SK-N-SH (cell line): ENCODE results near the gene EML3. TPM values are rescaled to one million over a fixed set of nuclear protein-coding genes. Genes with fewer than 3 reads are reported as not detected.

ENCODE experiments used
- CTCF ChIA-PET: fragments of 300-600, 350-600 bp; formaldehyde crosslinking; extraction: SDS; loops from one replicate; lab custom pipeline; 2021; lab: Yijun Ruan, JAX
- POLR2A ChIA-PET: fragments of 350-600 bp; sonication (Branson Sonifier 250); formaldehyde crosslinking; extraction: SDS; loops from one replicate; lab custom pipeline; 2020; ENCODE audit warnings: antibody characterized with exemption, inconsistent platforms; lab: Yijun Ruan, JAX
- DNase-seq: peaks from one replicate; pipeline ENCODE4 v3.0.0; 2012
- H2AFZ ChIP-seq: fragments of 200-600 bp; sonication (generic); 2 replicates; pipeline ENCODE4 v1.8.1; 2016; ENCODE audit warnings: antibody characterized with exemption, mild to moderate bottlenecking, low read depth
- H3F3A ChIP-seq: fragments of 200-600 bp; sonication (generic); replicated peaks from 2 replicates; pipeline ENCODE3; 2016; ENCODE audit warnings: antibody characterized with exemption, mild to moderate bottlenecking; ENCODE audit not compliant: insufficient read depth
- H3K27ac ChIP-seq, 2 experiments: fragments of 200-500 bp in 1 of 2; fragments of 200-600 bp in 1 of 2; sonication (Bioruptor generic) in 1 of 2; sonication (generic), shearing (Covaris generic) in 1 of 2; 2 replicates each; pipeline versions ENCODE4 v1.5.1 to v1.6.1; 2014 to 2016; ENCODE audit warnings: low read depth in 2 of 2, inconsistent platforms in 1 of 2, low read length in 1 of 2, mild to moderate bottlenecking in 1 of 2, mixed read lengths in 1 of 2
- H3K27me3 ChIP-seq: fragments of 200-600 bp; sonication (generic), shearing (Covaris generic); 2 replicates; pipeline ENCODE4 v1.6.1; 2016; ENCODE audit warnings: mixed run types; ENCODE audit not compliant: insufficient read depth
- H3K36me3 ChIP-seq, 2 experiments: fragments of 200-500 bp in 1 of 2; fragments of 200-600 bp in 1 of 2; sonication (Bioruptor generic) in 1 of 2; sonication (generic) in 1 of 2; replicated peaks in 1 of 2; 2 replicates each; pipeline versions ENCODE3 to v1.5.1; 2014 to 2016; ENCODE audit warnings: low read length in 1 of 2, mild to moderate bottlenecking in 1 of 2; ENCODE audit not compliant: insufficient read depth in 2 of 2, control insufficient read depth in 1 of 2
- H3K4me1 ChIP-seq, 2 experiments: fragments of 200-500 bp in 1 of 2; fragments of 200-600 bp in 1 of 2; sonication (Bioruptor generic) in 1 of 2; sonication (generic), shearing (Covaris generic) in 1 of 2; 2 replicates each; pipeline versions ENCODE4 v1.5.1 to v1.6.1; 2014 to 2016; ENCODE audit warnings: low read depth in 1 of 2, low read length in 1 of 2, mixed run types in 1 of 2; ENCODE audit not compliant: insufficient read depth in 2 of 2, control insufficient read depth in 1 of 2
- H3K4me2 ChIP-seq: fragments of 200-600 bp; sonication (generic), shearing (Covaris generic); 2 replicates; pipeline ENCODE4 v1.6.1; 2017; ENCODE audit warnings: mixed run types
- H3K4me3 ChIP-seq, 2 experiments: fragments of 200-500 bp in 1 of 2; fragments of 200-600 bp in 1 of 2; sonication (Bioruptor generic) in 1 of 2; sonication (generic), shearing (Covaris generic) in 1 of 2; 2 replicates each; pipeline versions ENCODE4 v1.5.1 to v1.8.1; 2014 to 2016; ENCODE audit warnings: low read depth in 2 of 2, inconsistent platforms in 1 of 2, low read length in 1 of 2, mild to moderate bottlenecking in 1 of 2, mixed read lengths in 1 of 2, moderate library complexity in 1 of 2
- H3K79me2 ChIP-seq: fragments of 200-600 bp; sonication (generic); 2 replicates; pipeline ENCODE4 v1.8.1; 2017; ENCODE audit warnings: mild to moderate bottlenecking; ENCODE audit not compliant: insufficient read depth
- H3K9ac ChIP-seq: fragments of 200-600 bp; sonication (generic); 2 replicates; pipeline ENCODE4 v1.6.1; 2017; ENCODE audit warnings: mixed run types
- H3K9me2 ChIP-seq: fragments of 200-600 bp; sonication (generic); 2 replicates; pipeline ENCODE4 v1.6.1; 2017; ENCODE audit warnings: mixed run types
- H3K9me3 ChIP-seq: fragments of 200-600 bp; sonication (generic); 2 replicates; pipeline ENCODE4 v1.6.1; 2017; ENCODE audit warnings: mixed run types, mild to moderate bottlenecking, moderate library complexity
- H4K20me1 ChIP-seq: fragments of 200-600 bp; sonication (generic); 2 replicates; pipeline ENCODE4 v1.6.1; 2017; ENCODE audit warnings: mild to moderate bottlenecking, mixed run types; ENCODE audit not compliant: insufficient read depth
- CHD2 ChIP-seq: fragments of 150-350 bp; IDR thresholded peaks from 2 replicates; pipeline ENCODE4 v1.6.1; 2018; ENCODE audit warnings: low read length; ENCODE audit not compliant: partially characterized antibody
- EP300 ChIP-seq, 2 experiments: IDR thresholded peaks; 2 replicates each; pipeline versions ENCODE4 v1.4.0 to v1.6.1; 2012; ENCODE audit warnings: borderline replicate concordance in 1 of 2, low read depth in 1 of 2, low read length in 1 of 2
- EZH2phosphoT487 ChIP-seq: fragments of 200-600 bp; sonication (generic); IDR thresholded peaks from 2 replicates; pipeline ENCODE4 v1.6.1; 2017; ENCODE audit warnings: low read depth, mixed run types, mild to moderate bottlenecking, antibody characterized with exemption, moderate library complexity, borderline replicate concordance
- FOXJ3 ChIP-seq: sonication (generic); formaldehyde crosslinking; IDR thresholded peaks from 2 replicates; pipeline ENCODE4 v1.5.1; 2020; ENCODE audit warnings: mild to moderate bottlenecking, missing genetic modification reagents
- GATA2 ChIP-seq: sonication (generic); formaldehyde crosslinking; IDR thresholded peaks from 2 replicates; pipeline ENCODE4 v1.5.0; 2020; ENCODE audit warnings: mild to moderate bottlenecking, missing genetic modification reagents
- JUND ChIP-seq: IDR thresholded peaks from 2 replicates; pipeline ENCODE4 v1.4.0; 2012
- MXI1 ChIP-seq: IDR thresholded peaks from 2 replicates; pipeline ENCODE4 v1.6.1; 2012; ENCODE audit warnings: mild to moderate bottlenecking, low read depth, low read length, improper control_type of control experiment
- NRF1 ChIP-seq: IDR thresholded peaks from 2 replicates; pipeline ENCODE4 v1.6.1; 2012; ENCODE audit warnings: low read depth, mild to moderate bottlenecking, low read length
- POLR2AphosphoS5 ChIP-seq: IDR thresholded peaks from 2 replicates; pipeline ENCODE4 v1.6.1; 2012; ENCODE audit warnings: low read depth, low read length
- RCOR1 ChIP-seq: fragments of 150-350 bp; IDR thresholded peaks from 2 replicates; pipeline ENCODE4 v1.6.1; 2017; ENCODE audit warnings: antibody characterized with exemption, low read length
- SIN3A ChIP-seq: IDR thresholded peaks from 2 replicates; pipeline ENCODE4 v1.6.1; 2012; ENCODE audit warnings: low read depth, mild to moderate bottlenecking, low read length, moderate library complexity, borderline replicate concordance
- TAF1 ChIP-seq: IDR thresholded peaks from 2 replicates; pipeline ENCODE4 v1.6.1; 2012; ENCODE audit warnings: low read depth, mild to moderate bottlenecking, low read length, moderate library complexity, borderline replicate concordance
- TCF12 ChIP-seq: IDR thresholded peaks from 2 replicates; pipeline ENCODE4 v1.4.0; 2012
- YY1 ChIP-seq: IDR thresholded peaks from 2 replicates; pipeline ENCODE4 v1.4.0; 2012; ENCODE audit warnings: low read depth, mild to moderate bottlenecking
- WGBS: methylation state at CpG from one replicate; pipeline ENCODE4 v1.1.6; 2017; ENCODE audit warnings: low lambda C conversion rate; 5-methylcytosine and 5-hydroxymethylcytosine counted together
- polyA plus RNA-seq, 3 experiments: library from polyadenylated mRNA; depleted of rRNA; stranded (reverse); fragments of >200 nt; gene quantifications; 2 replicates each; pipeline ENCODE4 v1.2.3, GENCODE V29; 2012
- TF ChIP-seq, protein P1 (sequence below): IDR thresholded peaks from 2 replicates; pipeline ENCODE4 v1.4.0; 2012; ENCODE audit warnings: low read depth
- TF ChIP-seq, protein P2 (sequence below): IDR thresholded peaks from 2 replicates; pipeline ENCODE4 v1.6.1; 2012; ENCODE audit warnings: mild to moderate bottlenecking, low read depth, low read length, moderate library complexity
- TF ChIP-seq, protein P3 (sequence below): IDR thresholded peaks from 2 replicates; pipeline ENCODE4; 2012
- TF ChIP-seq, protein P4 (sequence below): IDR thresholded peaks from 2 replicates; pipeline ENCODE4 v1.4.0; 2012; ENCODE audit warnings: low read depth, borderline replicate concordance

Gene EML3
- polyA plus RNA-seq, 1 of the 3 experiments (the other 2 are of a cell fraction), result 43.0 TPM

DNA sequence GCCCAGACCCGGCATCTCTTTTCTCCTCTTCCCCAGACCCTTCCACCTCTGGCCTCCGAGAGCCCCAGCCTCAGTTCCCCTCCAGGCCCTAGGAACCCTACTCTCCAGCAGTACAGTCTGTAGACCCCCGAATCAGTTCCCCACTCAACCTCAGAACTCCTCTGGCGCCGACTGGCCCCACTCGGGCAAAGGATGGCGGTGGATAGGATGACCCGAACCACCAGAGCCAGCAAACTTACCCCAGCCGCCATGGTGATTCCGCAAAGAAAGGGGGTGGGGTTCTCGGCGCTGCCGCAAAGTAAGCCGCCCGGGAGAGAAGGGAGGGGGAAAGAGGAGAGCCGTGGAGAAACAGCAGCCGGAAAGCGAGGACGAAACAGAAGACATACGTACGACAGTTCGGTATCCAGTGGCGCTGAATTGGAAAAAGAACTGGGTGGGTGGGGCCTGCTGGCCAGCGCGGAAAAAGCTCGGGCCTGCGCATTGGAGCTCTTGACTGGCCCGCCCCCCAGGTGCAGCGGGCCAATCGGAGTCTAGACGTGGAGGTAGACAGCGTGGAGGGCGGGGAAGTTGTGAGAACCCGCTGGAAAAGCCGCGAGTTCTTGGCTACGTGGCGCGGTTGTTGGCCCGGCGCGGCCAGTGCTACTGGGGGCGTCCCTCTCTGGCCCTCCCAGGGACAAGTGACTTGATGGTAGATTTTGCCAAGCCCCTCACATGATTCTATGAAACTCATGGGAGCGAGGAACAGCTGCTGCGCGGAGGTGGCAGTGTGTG, 38.8 kb downstream of the EML3 start, which contains the start of gene EEF1G:
Gene EEF1G (minus strand): TSS at position 300 of the 771 bp plus-strand sequence. CDS start 49 bp downstream, at position 251.
- under 1% methylated on average over 40 of the region's 46 CpGs for WGBS
- Histone ChIP-seq H3K4me3 (peak within 1 kb of the TSS; percentile 83 to 93), H3K9ac (peak within 1 kb of the TSS; percentile 88), H4K20me1 (peaks cover 33% of the 10 kb centered on the region), H3K9me3 (no peaks in the 10 kb centered on the region), H3K27ac (peak within 1 kb of the TSS; percentile 83 to 87), H2AFZ (peak within 1 kb of the TSS; percentile 61), H3K9me2 (no peaks in the 10 kb centered on the region), H3K27me3 (no peaks in the 10 kb centered on the region), H3F3A (peaks cover 18% of the 10 kb centered on the region), H3K4me2 (peak within 1 kb of the TSS; percentile 95), H3K4me1 (peaks cover 19 to 28% of the 10 kb centered on the region in 2 experiments; a peak in 3 of 4 replicates)
- DNase-seq, result peak; percentile 99
- POLR2A ChIA-PET, result interaction anchor here (0.6 to 2.0 kb wide), 27 partner anchors 8 to 758 kb away, joined by 3 to 47 read pairs (median 4); partner anchors contain the start of genes AHNAK, B3GAT3, C11orf98 and CSKMT
- TF ChIP-seq, protein P1, sequence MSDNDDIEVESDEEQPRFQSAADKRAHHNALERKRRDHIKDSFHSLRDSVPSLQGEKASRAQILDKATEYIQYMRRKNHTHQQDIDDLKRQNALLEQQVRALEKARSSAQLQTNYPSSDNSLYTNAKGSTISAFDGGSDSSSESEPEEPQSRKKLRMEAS, result peak; percentile 21; the same call in 1 of the 2 replicates
- TF ChIP-seq POLR2AphosphoS5, result peak; percentile 95
- no peak for TF ChIP-seq FOXJ3
- peak; percentile 91 for TF ChIP-seq YY1
- TF ChIP-seq EZH2phosphoT487, result no peak
- peak; percentile 96 for TF ChIP-seq CHD2
- TF ChIP-seq JUND, result 0 out of 2 replicates have a peak, but pooled peaks have one; percentile 4
- TF ChIP-seq TAF1, result peak; percentile 100
- TF ChIP-seq, protein P2, sequence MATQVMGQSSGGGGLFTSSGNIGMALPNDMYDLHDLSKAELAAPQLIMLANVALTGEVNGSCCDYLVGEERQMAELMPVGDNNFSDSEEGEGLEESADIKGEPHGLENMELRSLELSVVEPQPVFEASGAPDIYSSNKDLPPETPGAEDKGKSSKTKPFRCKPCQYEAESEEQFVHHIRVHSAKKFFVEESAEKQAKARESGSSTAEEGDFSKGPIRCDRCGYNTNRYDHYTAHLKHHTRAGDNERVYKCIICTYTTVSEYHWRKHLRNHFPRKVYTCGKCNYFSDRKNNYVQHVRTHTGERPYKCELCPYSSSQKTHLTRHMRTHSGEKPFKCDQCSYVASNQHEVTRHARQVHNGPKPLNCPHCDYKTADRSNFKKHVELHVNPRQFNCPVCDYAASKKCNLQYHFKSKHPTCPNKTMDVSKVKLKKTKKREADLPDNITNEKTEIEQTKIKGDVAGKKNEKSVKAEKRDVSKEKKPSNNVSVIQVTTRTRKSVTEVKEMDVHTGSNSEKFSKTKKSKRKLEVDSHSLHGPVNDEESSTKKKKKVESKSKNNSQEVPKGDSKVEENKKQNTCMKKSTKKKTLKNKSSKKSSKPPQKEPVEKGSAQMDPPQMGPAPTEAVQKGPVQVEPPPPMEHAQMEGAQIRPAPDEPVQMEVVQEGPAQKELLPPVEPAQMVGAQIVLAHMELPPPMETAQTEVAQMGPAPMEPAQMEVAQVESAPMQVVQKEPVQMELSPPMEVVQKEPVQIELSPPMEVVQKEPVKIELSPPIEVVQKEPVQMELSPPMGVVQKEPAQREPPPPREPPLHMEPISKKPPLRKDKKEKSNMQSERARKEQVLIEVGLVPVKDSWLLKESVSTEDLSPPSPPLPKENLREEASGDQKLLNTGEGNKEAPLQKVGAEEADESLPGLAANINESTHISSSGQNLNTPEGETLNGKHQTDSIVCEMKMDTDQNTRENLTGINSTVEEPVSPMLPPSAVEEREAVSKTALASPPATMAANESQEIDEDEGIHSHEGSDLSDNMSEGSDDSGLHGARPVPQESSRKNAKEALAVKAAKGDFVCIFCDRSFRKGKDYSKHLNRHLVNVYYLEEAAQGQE, result peak; percentile 78
- TF ChIP-seq, protein P3, sequence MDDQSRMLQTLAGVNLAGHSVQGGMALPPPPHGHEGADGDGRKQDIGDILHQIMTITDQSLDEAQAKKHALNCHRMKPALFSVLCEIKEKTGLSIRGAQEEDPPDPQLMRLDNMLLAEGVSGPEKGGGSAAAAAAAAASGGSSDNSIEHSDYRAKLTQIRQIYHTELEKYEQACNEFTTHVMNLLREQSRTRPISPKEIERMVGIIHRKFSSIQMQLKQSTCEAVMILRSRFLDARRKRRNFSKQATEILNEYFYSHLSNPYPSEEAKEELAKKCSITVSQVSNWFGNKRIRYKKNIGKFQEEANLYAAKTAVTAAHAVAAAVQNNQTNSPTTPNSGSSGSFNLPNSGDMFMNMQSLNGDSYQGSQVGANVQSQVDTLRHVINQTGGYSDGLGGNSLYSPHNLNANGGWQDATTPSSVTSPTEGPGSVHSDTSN, result 0 out of 2 replicates have a peak, but pooled peaks have one; percentile 1
- TF ChIP-seq SIN3A, result peak; percentile 74; the same call in 1 of the 2 replicates
- TF ChIP-seq, protein P4, sequence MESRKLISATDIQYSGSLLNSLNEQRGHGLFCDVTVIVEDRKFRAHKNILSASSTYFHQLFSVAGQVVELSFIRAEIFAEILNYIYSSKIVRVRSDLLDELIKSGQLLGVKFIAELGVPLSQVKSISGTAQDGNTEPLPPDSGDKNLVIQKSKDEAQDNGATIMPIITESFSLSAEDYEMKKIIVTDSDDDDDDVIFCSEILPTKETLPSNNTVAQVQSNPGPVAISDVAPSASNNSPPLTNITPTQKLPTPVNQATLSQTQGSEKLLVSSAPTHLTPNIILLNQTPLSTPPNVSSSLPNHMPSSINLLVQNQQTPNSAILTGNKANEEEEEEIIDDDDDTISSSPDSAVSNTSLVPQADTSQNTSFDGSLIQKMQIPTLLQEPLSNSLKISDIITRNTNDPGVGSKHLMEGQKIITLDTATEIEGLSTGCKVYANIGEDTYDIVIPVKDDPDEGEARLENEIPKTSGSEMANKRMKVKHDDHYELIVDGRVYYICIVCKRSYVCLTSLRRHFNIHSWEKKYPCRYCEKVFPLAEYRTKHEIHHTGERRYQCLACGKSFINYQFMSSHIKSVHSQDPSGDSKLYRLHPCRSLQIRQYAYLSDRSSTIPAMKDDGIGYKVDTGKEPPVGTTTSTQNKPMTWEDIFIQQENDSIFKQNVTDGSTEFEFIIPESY, result peak; percentile 92
- TF ChIP-seq RCOR1, result no peak
- peak; percentile 15 to 41; a peak in 2 of 4 replicates for TF ChIP-seq EP300 (IDR thresholded peaks at IDR 0.05; ENCODE audit: borderline replicate concordance in 1 of 2, low read depth in 1 of 2, low read length in 1 of 2)
- peak; percentile 96 for TF ChIP-seq NRF1
- peak; percentile 31; the same call in 1 of the 2 replicates for TF ChIP-seq TCF12
- peak; percentile 64 for TF ChIP-seq MXI1
- TF ChIP-seq GATA2, result no peak
- TF ChIP-seq, all 33 proteins: peak for 14
- CTCF ChIA-PET, result interaction anchor here (0.7 to 3.2 kb wide), 6 partner anchors 13 to 298 kb away, joined by 3 to 14 read pairs (median 4); partner anchors contain the start of gene TUT1
- Histone ChIP-seq H3K36me3 (peaks cover 40 to 55% of the 10 kb centered on the region in 2 experiments), H3K79me2 (peaks cover 67% of the 10 kb centered on the region)
